Cardiac muscle cell (in vitro differentiated cells and primary cell): ENCODE measurements around the gene RFX8. TPM values are rescaled to one million over a fixed set of nuclear protein-coding genes. Genes with fewer than 3 reads are reported as not detected.
A peak's percentile ranks its signal among the peaks of the same experiment; 100 is the strongest.
"Not testable (repeated sequence)": the region's sequence is repeated elsewhere in the genome, so short reads cannot be mapped to it uniquely, and the experiment has no call there.

Experiments used
- DNase-seq, 2 donors: peaks; one replicate each; pipeline versions ENCODE4 v3.0.0 to v3.0.0-alpha.2; 2010 to 2017; ENCODE audit warnings: low read depth in 1 of 2, low spot score in 1 of 2
- H3K27ac ChIP-seq: fragments of 200-600 bp; sonication (generic); 2 replicates; pipeline ENCODE4 v1.5.1; 2016
- H3K27me3 ChIP-seq: fragments of 200-600 bp; sonication (generic); 2 replicates; pipeline ENCODE4 v1.6.0; 2016; ENCODE audit warnings: control low read depth
- H3K36me3 ChIP-seq: fragments of 200-600 bp; sonication (generic); 2 replicates; pipeline ENCODE4 v1.5.1; 2016; ENCODE audit warnings: control low read depth
- H3K4me1 ChIP-seq: fragments of 200-600 bp; sonication (generic); 2 replicates; pipeline ENCODE4 v1.8.1; 2017; ENCODE audit warnings: low read depth, mild to moderate bottlenecking, mixed run types
- H3K4me3 ChIP-seq: fragments of 200-600 bp; sonication (generic); 2 replicates; pipeline ENCODE4 v1.5.1; 2016; ENCODE audit warnings: mild to moderate bottlenecking
- H3K9me3 ChIP-seq: fragments of 200-600 bp; sonication (generic); 2 replicates; pipeline ENCODE4 v1.5.1; 2017; ENCODE audit warnings: low read depth, mild to moderate bottlenecking, control low read depth
- CTCF ChIP-seq: IDR thresholded peaks from 2 replicates; pipeline ENCODE4 v1.5.1; 2012; ENCODE audit warnings: low read depth, mild to moderate bottlenecking, low read length
- polyA plus RNA-seq: library from polyadenylated mRNA; unstranded; fragments of >200 nt; fragmentation: Nextera tagmentation; extraction: Ambion mirVana; gene quantifications from 2 replicates; pipeline ENCODE4 v1.2.1, GENCODE V29; 2016
- total RNA-seq: library from RNA; depleted of rRNA; stranded (reverse); fragments of >200 nt; gene quantifications from 2 replicates; pipeline ENCODE4 v1.2.3, GENCODE V29; 2016

RFX8 gene
- total and polyA plus RNA-seq, 2 experiments from 2014 or later, result 0.12 TPM; not detected in 1

GRCh38 chr2:101509499-101510284 lies 34.8 kb upstream of the RFX8 start:
- Histone ChIP-seq H3K4me3 (no peak overlapping the region), H3K36me3 (no peaks in the 10 kb centered on the region), H3K4me1 (no peaks in the 10 kb centered on the region), H3K27me3 (no peaks in the 10 kb centered on the region), H3K9me3 (no peaks in the 10 kb centered on the region), H3K27ac (no peak overlapping the region)
- peak in 1 of 2 donors; percentile 62 for DNase-seq
- no peak for TF ChIP-seq CTCF

- no peak overlapping the region for H3K27ac ChIP-seq
- H3K4me1 ChIP-seq, result no peaks in the 10 kb centered on the region
- H3K27me3 ChIP-seq, result no peaks in the 10 kb centered on the region
- peak in 1 of 2 donors; percentile 13 for DNase-seq
- TF ChIP-seq CTCF, result no peak
- no peaks in the 10 kb centered on the region for H3K9me3 ChIP-seq
- no peak overlapping the region for H3K4me3 ChIP-seq
- H3K36me3 ChIP-seq, result no peaks in the 10 kb centered on the region
Measured at GRCh38 chr2:101508636-101509035, 33.7 kb upstream of the RFX8 start.

- not testable (repeated sequence) for H3K4me3 ChIP-seq, H3K27ac ChIP-seq, H3K27me3 ChIP-seq, DNase-seq, H3K9me3 ChIP-seq, H3K36me3 ChIP-seq
- H3K4me1 ChIP-seq, result peaks cover 12% of the 10 kb centered on the region
Measured at GRCh38 chr2:101505276-101505675, 30.4 kb upstream of the RFX8 start.

DNA sequence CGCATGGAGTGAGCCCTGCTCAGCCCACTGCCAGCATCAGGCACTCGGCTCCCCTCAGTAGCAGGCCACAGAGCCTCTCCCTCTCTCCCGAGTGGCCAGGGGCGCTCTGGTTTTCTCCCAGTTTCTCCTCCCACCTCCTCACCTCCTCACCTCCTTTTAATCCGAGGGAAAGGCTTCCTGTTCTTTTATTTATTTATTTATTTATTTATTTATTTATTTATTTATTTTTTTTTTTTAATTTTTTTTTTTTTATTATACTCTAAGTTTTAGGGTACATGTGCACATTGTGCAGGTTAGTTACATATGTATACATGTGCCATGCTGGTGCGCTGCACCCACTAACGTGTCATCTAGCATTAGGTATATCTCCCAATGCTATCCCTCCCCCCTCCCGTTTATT lies 29.8 kb upstream of the RFX8 start:
- not testable (repeated sequence) for H3K27ac ChIP-seq, H3K36me3 ChIP-seq, H3K4me3 ChIP-seq, DNase-seq, H3K9me3 ChIP-seq, H3K27me3 ChIP-seq
- H3K4me1 ChIP-seq, result peaks cover 12% of the 10 kb centered on the region

DNA sequence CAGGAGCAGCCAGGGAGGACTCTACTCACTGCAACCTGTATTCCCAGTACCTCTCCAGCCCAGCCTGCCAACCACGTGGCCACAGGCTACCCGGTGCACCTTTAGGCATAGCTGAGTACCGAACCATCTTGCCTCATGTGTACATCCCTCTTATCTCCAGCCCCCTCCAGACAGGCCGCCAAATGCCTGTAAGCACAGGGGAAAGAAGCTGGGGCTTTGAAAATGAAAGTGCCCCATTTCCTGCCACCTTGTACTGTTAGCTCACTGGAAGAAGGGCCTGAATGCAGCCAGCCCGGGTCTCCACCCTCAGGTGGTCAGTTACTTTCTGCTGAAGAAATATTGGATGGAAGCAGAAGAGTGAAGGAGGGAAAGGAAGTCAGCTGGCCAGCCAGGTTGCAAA lies 27.2 kb upstream of the RFX8 start:
- peaks cover 12% of the 10 kb centered on the region for H3K4me1 ChIP-seq
- no peak overlapping the region for H3K4me3 ChIP-seq
- TF ChIP-seq CTCF, result no peak
- no peaks in the 10 kb centered on the region for H3K36me3 ChIP-seq
- no peak overlapping the region for H3K27ac ChIP-seq
- H3K27me3 ChIP-seq, result no peaks in the 10 kb centered on the region
- DNase-seq, result no peak
- no peaks in the 10 kb centered on the region for H3K9me3 ChIP-seq

GRCh38 chr2:101501443-101501842 lies 26.5 kb upstream of the RFX8 start:
- Histone ChIP-seq H3K4me1 (peaks cover 12% of the 10 kb centered on the region), H3K9me3 (no peaks in the 10 kb centered on the region), H3K4me3 (no peak overlapping the region), H3K27me3 (no peaks in the 10 kb centered on the region), H3K36me3 (no peaks in the 10 kb centered on the region), H3K27ac (peak overlapping the region; percentile 7)
- DNase-seq, result peak in 1 of 2 donors; percentile 21
- TF ChIP-seq CTCF, result no peak
